Stimulated activated naive B cell treated with anti-CD40 and anti-IgM and Interleukin-4, amounts not matched to agents 10 μg/mL and 1 μg/mL and 100 μg/mL, for 72 hours (primary cell): ENCODE data around the gene TRIP13.

Experiments used
- ATAC-seq, 2 donors: fragments of 150-1000 bp; cut with Tn5 transposase; replicated peaks; 2 replicates each; pipeline ENCODE4 v1.10.0; 2021; ENCODE audit warnings: moderate library complexity in 1 of 2
- DNase-seq: peaks from one replicate; pipeline ENCODE4 v3.0.0; 2021
- H3K27ac Mint-ChIP-seq: one replicate; pipeline ENCODE4 v1.8.0; 2022; ENCODE audit warnings: mild to moderate bottlenecking, mixed read lengths
- H3K27me3 Mint-ChIP-seq, 2 donors: one replicate each; pipeline ENCODE4 v1.8.0; 2022; ENCODE audit warnings: mixed read lengths in 2 of 2
- H3K36me3 Mint-ChIP-seq, 2 donors: one replicate each; pipeline ENCODE4 v1.8.0; 2022; ENCODE audit warnings: mixed read lengths in 2 of 2, mild to moderate bottlenecking in 1 of 2
- H3K4me1 Mint-ChIP-seq, 2 donors: one replicate each; pipeline ENCODE4 v1.8.0; 2022; ENCODE audit warnings: mixed read lengths in 2 of 2, mild to moderate bottlenecking in 1 of 2
- H3K4me3 Mint-ChIP-seq, 2 donors: one replicate each; pipeline ENCODE4 v1.8.0; 2022; ENCODE audit warnings: mild to moderate bottlenecking in 2 of 2, mixed read lengths in 2 of 2, moderate library complexity in 1 of 2
- H3K9me3 Mint-ChIP-seq, 2 donors: one replicate each; pipeline ENCODE4 v1.8.0; 2022; ENCODE audit warnings: mixed read lengths in 2 of 2, mild to moderate bottlenecking in 1 of 2

TRIP13 gene

DNA sequence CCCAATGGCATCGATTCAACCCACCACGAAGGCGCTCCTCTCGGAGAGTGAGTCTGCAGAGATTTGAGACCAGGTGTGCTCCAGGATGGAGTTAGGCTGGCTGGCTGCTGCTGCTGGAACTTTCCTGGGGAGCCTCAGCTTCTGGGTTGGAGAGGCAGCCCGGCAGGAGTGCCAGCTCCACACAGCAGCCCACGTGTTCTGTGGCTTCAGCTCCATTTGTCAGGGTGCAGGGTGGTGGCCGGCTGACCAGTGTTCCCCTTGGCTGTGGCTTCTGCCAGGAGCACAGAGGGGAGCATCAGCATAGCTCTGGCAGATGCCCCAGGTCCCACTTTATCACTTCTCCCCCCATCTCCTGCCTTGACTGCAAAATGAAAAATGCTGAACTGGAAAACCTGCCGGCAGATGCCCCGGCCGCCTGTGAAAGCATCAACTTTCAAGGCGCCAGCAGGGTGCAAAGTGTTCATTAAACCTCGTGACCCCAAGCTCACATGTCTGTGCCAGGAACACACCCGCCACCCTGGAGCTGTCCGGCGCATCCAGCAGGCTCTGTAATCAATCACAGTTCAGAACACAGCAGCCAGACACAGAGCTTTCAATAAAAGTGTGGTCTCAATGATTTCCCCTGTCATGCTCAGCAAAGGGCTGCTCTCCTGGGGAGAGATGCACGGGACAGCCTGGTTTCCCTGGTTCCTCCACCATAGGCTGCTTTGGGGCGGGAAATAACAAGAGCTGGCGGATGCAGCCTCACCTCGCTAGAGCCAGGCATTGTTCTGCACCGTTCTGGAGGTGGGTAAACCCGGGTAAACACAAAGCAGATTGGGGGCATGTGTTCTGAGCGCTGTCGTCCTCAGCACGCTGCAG is 53.2 kb downstream of the TRIP13 start:
- Mint-ChIP-seq H3K36me3 (peaks cover 1 to 7% of the 10 kb centered on the region in 2 donors), H3K9me3 (peaks cover 4% of the 10 kb centered on the region in 2 donors), H3K27me3 (peaks cover 72 to 87% of the 10 kb centered on the region in 2 donors), H3K27ac (no peak overlapping the region), H3K4me1 (peaks cover 24 to 35% of the 10 kb centered on the region in 2 donors), H3K4me3 (no peak overlapping the region)
- DNase-seq: no peak
- no peak for ATAC-seq

DNA sequence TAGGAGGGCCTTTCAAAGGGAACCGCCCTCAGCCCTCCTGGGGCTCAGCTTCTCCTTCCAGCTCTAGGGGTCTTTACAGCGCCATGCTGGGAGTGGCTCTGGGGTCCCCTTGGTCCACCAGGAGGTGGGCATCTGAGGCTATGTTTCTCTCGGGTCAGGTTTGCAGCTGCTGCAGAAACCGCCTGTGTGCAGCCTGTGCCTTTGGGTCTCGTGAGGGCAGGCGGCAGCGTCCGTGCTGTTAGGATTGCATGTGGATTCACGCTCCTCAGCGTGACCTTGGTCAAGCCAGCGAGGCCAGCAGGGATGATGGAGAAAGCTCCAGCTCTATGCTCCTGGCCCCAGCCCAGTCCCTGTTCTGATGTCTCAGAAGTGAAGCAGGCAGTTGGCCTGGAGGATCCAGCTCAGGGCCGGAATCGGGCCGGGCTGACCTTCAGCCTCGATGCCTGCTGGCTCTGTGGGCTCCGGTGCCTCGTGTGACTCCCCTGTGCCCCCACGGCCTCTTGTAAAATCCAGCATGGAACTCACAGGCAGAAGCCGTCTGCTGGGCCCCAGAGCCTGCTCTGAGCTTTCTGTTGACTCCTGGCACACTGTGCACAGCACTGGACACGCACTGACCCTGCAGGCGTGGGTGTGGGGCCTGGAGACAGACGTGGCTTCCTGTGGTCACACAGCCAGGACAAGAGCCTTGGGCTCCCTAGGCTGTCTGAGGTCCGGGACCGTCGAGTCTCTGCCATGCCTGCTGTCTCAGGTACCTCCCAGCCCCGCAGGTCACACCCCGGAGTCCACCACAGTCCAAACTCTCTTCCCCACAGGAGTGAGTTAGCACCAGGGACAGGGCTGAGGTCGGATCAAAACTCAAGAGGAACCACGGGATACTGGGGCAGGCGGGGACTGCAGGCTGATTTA is 54.3 kb downstream of the TRIP13 start:
- Mint-ChIP-seq H3K27ac (no peak overlapping the region), H3K4me1 (peaks cover 24 to 28% of the 10 kb centered on the region in 2 donors), H3K4me3 (peak overlapping the region in 1 of 2 donors; percentile 26), H3K9me3 (peaks cover 3 to 4% of the 10 kb centered on the region in 2 donors), H3K36me3 (peaks cover 1 to 7% of the 10 kb centered on the region in 2 donors), H3K27me3 (peaks cover 71 to 85% of the 10 kb centered on the region in 2 donors)
- no peak for ATAC-seq
- DNase-seq: no peak

DNA sequence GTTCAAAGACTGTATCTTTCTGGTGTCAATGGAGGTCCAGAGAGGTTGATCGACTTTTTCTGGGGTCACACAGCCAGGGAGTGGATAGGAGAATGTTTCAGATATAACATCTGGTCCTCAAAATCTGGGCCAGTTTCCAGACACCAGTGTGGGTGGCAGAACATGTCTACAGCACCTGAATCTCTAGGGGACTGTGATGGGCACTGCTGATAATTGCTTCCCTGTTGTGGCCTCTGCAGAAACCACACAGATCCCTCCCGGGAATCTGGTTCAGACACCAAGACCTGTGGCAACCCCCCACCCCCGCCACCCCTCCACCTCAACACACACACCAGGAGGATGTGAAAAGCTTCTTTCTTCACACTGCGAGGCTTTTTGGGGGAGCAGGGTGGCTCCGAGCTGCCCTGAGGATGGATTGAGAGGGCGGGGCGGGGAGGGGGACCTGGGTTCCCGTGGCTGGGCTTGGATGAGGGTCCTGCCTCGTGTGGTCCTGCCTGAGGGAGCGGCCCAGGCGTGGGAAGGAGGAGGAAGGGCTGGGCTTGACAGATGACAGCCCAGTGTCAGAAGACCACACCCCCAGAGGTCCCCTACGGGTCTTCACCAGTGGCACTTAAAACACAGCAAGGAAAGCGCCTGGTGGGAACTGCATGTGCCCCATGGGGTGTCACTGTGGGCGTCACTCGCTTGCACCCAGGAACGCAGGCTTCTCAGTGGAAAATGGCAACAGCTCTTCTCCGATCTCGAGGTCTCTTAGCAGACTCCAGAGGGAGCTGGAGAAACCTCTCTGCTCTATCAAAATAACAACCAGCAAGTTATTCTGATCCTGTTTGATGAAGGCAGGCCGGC is 55.2 kb downstream of the TRIP13 start:
- Mint-ChIP-seq H3K4me1 (peaks cover 24 to 28% of the 10 kb centered on the region in 2 donors), H3K4me3 (no peak overlapping the region), H3K9me3 (peaks cover 3 to 4% of the 10 kb centered on the region in 2 donors), H3K27ac (peak overlapping the region; percentile 22), H3K27me3 (peaks cover 70 to 84% of the 10 kb centered on the region in 2 donors), H3K36me3 (peaks cover 0 to 3% of the 10 kb centered on the region in 2 donors)
- peak; percentile 65 for DNase-seq
- peak; percentile 83 to 87 for ATAC-seq

DNA sequence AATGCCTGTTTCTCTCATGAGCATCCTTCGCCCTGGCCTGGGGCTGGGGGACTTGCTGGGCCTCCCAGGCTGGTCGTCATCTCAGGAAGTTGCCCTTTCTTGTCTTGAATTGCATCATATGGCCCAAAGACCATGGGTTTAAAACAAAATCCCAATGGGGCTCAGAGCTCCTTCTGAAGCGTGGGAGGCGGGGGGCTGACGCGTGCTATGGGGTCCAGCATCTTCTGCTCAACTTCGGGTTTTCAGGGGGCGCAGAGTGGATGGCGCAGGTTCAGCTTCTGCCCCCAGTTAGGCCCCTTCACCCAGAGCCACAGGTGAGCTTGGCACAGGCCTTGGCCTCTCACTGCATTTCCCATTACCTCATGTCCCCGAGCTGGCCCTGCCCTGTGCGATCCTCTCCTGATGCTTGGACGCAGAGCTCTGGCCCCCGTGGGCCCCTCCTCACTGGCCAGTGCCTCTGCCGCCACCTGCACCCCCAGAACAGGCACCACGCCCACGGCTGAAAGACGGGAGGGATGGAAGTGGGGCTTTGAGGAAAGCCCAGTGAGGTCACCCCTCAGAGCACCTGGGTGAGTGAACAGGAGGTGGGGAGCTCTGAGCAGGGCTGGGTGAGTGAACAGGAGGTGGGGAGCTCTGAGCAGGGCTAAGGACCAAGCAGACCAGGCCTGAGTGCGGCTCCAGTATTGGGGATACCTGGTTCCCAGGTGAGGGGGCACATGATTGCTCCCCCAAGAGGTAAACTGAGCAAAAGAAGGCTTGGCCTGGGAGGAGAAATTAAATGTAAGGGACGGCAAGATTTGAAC is 56.0 kb downstream of the TRIP13 start:
- ATAC-seq (no peak), DNase-seq (no peak)
- H3K27ac Mint-ChIP-seq: no peak overlapping the region
- peaks cover 0 to 3% of the 10 kb centered on the region in 2 donors for H3K36me3 Mint-ChIP-seq
- H3K4me3 Mint-ChIP-seq: no peak overlapping the region
- peaks cover 76 to 85% of the 10 kb centered on the region in 2 donors for H3K27me3 Mint-ChIP-seq
- peaks cover 22 to 24% of the 10 kb centered on the region in 2 donors for H3K4me1 Mint-ChIP-seq
- peaks cover 3 to 4% of the 10 kb centered on the region in 2 donors for H3K9me3 Mint-ChIP-seq

DNA sequence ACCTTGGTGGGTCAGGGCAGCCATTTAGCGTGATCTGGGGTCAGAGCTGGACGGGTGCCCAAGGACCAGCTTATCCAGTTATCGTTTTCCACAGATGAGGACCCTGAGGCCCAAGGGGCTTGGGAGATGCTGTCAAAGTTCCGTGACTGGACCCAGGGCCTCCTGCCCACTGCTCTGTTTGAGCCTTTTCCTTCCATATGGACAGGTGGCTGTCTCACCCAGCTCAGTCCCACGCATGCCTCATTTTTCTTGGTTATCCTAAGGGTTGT is 56.5 kb downstream of the TRIP13 start:
- Mint-ChIP-seq H3K27me3 (peaks cover 76 to 85% of the 10 kb centered on the region in 2 donors), H3K9me3 (peaks cover 3 to 4% of the 10 kb centered on the region in 2 donors), H3K4me3 (no peak overlapping the region), H3K27ac (no peak overlapping the region), H3K36me3 (peaks cover 0 to 3% of the 10 kb centered on the region in 2 donors), H3K4me1 (peaks cover 18 to 23% of the 10 kb centered on the region in 2 donors)
- ATAC-seq: no peak
- DNase-seq: no peak

DNA sequence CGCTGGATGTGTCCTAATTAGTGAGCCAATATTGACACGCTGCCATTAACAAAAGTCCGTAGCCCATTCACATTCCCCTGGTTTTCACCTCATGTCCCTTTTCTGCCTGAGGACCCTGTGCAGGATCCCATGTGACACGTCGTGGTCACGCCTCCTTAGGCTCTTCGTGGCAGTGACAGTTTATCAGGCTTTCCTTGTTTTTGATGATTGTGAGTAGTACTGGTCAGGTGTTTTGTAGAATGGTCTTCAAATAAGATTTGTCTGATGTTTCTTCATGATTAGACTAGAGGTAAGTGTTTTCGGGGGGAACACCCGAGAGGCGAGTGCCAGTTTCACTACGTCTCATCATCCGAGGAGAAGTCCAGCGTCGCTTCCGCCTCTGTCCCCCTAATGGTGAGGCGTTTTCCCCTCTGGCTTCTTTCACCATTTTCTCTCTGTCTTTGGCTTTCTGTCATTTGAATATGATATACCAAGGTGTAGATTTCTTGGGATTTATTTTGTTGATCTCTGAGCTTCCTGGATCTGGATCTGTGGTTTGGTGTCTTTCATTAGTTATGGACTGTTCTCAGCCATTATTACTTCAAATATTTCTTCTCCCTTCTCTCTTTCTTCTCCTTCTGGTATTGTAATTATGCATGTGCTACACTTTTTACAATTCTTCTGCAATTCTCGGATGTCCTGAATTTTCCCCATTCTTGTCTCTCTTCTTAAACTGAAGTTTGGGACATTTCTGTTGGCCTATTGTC is 57.3 kb downstream of the TRIP13 start:
- Mint-ChIP-seq H3K27ac (no peak overlapping the region), H3K4me3 (no peak overlapping the region), H3K27me3 (peaks cover 71 to 80% of the 10 kb centered on the region in 2 donors), H3K4me1 (peaks cover 18 to 22% of the 10 kb centered on the region in 2 donors), H3K36me3 (peaks cover 0 to 2% of the 10 kb centered on the region in 2 donors), H3K9me3 (peaks cover under 1 to 2% of the 10 kb centered on the region in 2 donors)
- ATAC-seq: no peak
- no peak for DNase-seq

DNA sequence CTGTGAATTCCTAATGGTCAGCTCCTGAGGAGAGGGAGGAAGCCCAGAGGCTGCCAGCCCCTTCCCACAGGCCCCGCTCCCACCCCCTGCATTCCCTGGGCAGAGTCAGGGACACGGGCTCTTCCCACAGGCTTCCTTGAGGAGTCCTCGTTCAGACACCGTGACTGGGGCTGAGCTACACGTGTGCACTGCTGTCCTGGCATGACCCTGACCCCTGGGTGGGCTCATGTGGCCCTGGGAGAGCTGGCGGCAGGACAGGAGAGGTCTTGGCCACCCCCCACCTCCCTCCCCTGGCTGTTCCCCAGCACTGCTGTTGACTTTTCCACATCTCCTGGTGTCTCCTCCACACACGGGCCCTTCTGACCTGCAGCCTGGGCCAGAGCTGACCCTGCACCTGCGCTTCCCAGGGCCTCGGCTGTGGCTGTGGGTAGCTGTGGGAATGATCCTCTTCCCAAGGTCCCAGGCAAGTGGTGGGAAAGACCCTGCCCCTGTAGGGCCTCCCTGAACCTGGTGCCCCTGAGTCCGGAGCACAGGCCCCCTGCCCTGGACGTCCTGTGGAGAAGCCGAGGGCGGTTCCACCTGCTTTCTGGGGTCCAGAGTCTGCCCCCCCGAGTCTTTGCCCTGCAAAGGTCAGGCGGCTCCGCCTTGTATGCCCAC is 59.4 kb downstream of the TRIP13 start:
- H3K27ac Mint-ChIP-seq: no peak overlapping the region
- ATAC-seq: no peak

DNA sequence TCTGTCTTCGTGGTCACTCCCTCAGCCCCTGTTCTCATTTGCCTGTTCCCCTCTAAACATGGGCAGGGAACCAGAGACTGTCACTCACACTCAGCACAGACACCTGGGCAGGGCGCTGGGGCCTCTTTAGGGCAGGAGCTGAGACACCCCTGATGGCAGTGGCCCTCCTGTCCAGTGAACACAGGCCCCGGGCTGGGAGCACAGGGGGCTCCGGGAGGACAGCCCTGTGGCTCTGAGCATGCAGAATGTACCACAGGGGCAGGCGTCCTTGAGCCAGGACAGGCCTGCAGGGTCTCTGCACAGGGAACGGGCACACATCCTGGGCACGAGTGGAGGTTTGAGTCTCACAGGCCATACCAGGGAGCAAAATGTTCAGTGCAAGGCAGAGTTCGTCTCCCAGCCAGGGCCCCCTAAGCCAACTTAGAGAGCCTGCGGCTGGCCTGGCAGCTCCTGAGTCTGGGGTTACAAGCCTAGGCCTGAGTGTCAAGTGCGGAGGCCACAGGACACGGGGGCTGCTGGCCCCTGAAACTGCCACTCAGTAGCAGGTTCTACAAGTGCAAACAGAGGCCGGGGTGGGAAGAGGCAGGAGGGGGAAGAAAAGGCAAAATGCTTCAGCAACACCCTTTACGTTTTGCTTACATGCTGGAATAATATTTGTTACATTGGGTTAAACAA is 60.0 kb downstream of the TRIP13 start:
- no peaks in the 10 kb centered on the region for H3K36me3 Mint-ChIP-seq
- no peak for ATAC-seq
- H3K4me3 Mint-ChIP-seq: no peak overlapping the region
- no peak for DNase-seq
- H3K27me3 Mint-ChIP-seq: peaks cover 68 to 74% of the 10 kb centered on the region in 2 donors
- peaks cover 31% of the 10 kb centered on the region in 2 donors for H3K4me1 Mint-ChIP-seq
- no peak overlapping the region for H3K27ac Mint-ChIP-seq
- H3K9me3 Mint-ChIP-seq: no peaks in the 10 kb centered on the region

More for the DNA sequence above, 59.4 kb downstream of the TRIP13 start:
- no peaks in the 10 kb centered on the region for H3K36me3 Mint-ChIP-seq
- H3K4me3 Mint-ChIP-seq: no peak overlapping the region
- H3K27me3 Mint-ChIP-seq: peaks cover 71 to 81% of the 10 kb centered on the region in 2 donors
- peaks cover 30 to 32% of the 10 kb centered on the region in 2 donors for H3K4me1 Mint-ChIP-seq
- H3K9me3 Mint-ChIP-seq: no peaks in the 10 kb centered on the region
- no peak for DNase-seq

DNA sequence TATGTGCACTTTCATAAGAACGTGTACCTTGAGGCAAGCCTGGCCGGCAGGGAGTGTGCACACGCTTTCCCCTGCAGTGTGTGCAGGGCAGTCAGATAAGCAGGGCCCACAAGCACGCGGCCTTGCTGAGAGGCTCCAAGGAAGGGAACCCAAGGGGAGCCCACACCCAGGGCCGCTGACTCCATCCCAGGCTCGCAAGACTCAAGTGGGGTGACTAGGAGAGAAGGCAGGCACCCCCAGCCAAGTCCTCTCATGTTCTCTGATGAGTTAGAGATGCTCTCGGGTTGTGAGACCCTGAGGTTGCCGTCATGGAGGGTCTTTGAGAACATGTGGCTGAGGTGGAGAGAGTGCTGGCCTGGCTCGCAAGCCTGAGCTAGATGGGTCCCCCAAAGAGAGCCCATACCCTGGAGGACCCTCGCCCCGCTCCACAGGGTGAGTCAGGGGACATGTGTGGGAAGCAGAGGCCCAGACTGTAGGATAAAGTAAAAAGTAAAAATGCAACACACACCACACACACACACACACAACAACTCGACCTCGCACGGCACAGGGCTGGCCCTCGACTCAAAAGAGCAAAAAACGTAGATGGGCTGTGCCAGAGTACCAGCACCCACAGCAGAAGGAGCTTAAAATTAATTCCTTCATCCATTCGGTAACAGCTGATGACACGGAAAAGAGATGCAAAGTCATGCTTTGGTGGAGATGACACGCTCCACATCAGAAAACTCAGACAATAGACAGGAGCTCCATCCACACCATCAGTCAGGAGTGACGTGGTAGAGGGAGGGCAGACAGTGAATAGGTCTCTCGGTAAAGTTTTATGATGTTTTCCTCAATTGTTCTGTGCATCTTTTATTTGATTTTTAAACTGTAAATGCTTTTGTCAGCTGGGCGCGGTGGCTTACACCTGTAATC is 61.1 kb downstream of the TRIP13 start:
- ATAC-seq: no peak
- peaks cover 64 to 67% of the 10 kb centered on the region in 2 donors for H3K27me3 Mint-ChIP-seq
- no peaks in the 10 kb centered on the region for H3K36me3 Mint-ChIP-seq
- no peak for DNase-seq
- H3K4me1 Mint-ChIP-seq: peaks cover 25 to 26% of the 10 kb centered on the region in 2 donors
- H3K9me3 Mint-ChIP-seq: no peaks in the 10 kb centered on the region
- no peak overlapping the region for H3K27ac Mint-ChIP-seq
- no peak overlapping the region for H3K4me3 Mint-ChIP-seq

DNA sequence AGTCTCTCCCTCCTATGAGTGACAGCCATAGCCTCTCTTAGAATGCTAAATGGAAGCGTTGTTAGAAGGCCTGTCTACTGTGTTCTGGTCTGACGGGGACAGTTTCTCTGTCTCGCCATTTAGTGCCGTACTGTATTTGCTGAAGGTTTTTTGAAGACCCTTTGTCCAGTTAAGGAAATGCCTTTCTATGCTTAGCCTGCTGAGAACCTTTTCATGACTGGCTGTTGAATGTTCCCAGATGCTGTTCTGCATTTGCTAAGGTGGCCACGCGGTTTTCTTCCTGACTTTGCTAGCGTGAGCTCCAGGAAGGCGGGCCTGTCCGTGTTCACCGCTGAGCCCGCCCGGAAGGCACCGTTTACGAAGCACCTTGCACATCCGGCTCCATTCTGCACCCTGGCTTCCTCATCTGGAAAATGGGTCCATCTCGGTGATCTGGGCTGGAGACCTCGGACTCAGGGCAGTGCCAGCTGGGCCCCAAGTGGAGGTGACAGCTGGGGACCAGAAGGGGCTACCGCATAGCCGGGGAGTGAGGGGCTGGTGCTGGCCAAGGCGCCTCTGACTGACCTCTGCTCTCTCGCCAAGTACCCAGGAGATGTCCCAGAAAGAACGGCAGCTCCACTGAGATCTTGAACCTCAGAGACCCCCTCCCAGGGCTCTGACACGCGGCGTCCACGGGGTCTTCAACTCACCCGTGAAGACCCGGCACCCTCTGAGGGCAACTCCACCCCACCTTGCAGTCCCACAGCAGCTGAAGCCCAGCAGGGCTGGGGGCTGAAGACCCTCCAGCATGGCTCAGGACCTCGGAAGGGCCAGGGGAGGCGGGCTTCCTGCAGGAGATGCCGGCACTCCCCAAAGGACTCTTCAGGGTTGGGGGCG is 63.4 kb downstream of the TRIP13 start:
- DNase-seq: no peak
- Mint-ChIP-seq H3K4me3 (no peak overlapping the region), H3K9me3 (peaks cover 0 to 1% of the 10 kb centered on the region in 2 donors), H3K4me1 (peaks cover 30 to 31% of the 10 kb centered on the region in 2 donors), H3K27ac (no peak overlapping the region), H3K36me3 (no peaks in the 10 kb centered on the region), H3K27me3 (peaks cover 59 to 66% of the 10 kb centered on the region in 2 donors)
- ATAC-seq: no peak
